HepG2 (cell line): ENCODE data around the gene AFF1. TPM values are rescaled to one million over a fixed set of nuclear protein-coding genes. Genes with fewer than 3 reads are reported as not detected.

ENCODE experiments used
- ARID5B ChIP-seq: IDR thresholded peaks from 2 replicates; pipeline ENCODE4 v1.4.0; 2020; ENCODE audit warnings: mild to moderate bottlenecking, missing genetic modification reagents
- ARNT2 ChIP-seq: sonication (generic); formaldehyde crosslinking; IDR thresholded peaks from 2 replicates; pipeline ENCODE4 v1.8.0; 2022; ENCODE audit warnings: mild to moderate bottlenecking, low read depth, missing genetic modification reagents, moderate library complexity
- CHD2 ChIP-seq: IDR thresholded peaks from 2 replicates; pipeline ENCODE4 v1.6.1; 2011; ENCODE audit warnings: low read depth, low read length, improper control_type of control experiment
- FOSL2 ChIP-seq: sonication (generic); formaldehyde crosslinking; IDR thresholded peaks from 2 replicates; pipeline ENCODE4 v1.4.0; 2020; ENCODE audit warnings: missing genetic modification reagents
- FOXK2 ChIP-seq: fragments of 450-650 bp; IDR thresholded peaks from 2 replicates; pipeline ENCODE4 v1.6.1; 2016
- MLXIP ChIP-seq: sonication (generic); formaldehyde crosslinking; IDR thresholded peaks from 2 replicates; pipeline ENCODE4 v1.9.0; 2021; ENCODE audit warnings: missing genetic modification reagents, borderline replicate concordance
- RARA ChIP-seq: IDR thresholded peaks from 2 replicates; pipeline ENCODE4 v1.6.1; 2016; ENCODE audit warnings: missing genetic modification reagents, missing compliant biosample characterization
- REL ChIP-seq: sonication (generic); formaldehyde crosslinking; conservative IDR thresholded peaks from 2 replicates; pipeline ENCODE4 v1.8.0; 2022; ENCODE audit warnings: mild to moderate bottlenecking, missing genetic modification reagents, moderate library complexity
- SKI ChIP-seq: fragments of 450-650 bp; IDR thresholded peaks from one replicate; pipeline ENCODE4 v1.6.1; 2018; ENCODE audit warnings: mild to moderate bottlenecking; ENCODE audit not compliant: partially characterized antibody
- XRCC5 ChIP-seq: fragments of 200-400 bp; formaldehyde crosslinking; optimal IDR thresholded peaks from 2 replicates; pipeline ENCODE3; 2017; ENCODE audit warnings: mild to moderate bottlenecking, low read length
- ZNF446 ChIP-seq: sonication (generic); formaldehyde crosslinking; IDR thresholded peaks from 2 replicates; pipeline ENCODE4 v1.5.0; 2020; ENCODE audit warnings: mild to moderate bottlenecking, missing genetic modification reagents
- ZNF460 ChIP-seq: sonication (generic); formaldehyde crosslinking; IDR thresholded peaks from 2 replicates; pipeline ENCODE4 v1.5.1; 2020; ENCODE audit warnings: missing genetic modification reagents, mild to moderate bottlenecking, borderline replicate concordance
- ZNF496 ChIP-seq: sonication (generic); formaldehyde crosslinking; IDR thresholded peaks from 2 replicates; pipeline ENCODE4 v1.8.1; 2023; ENCODE audit warnings: mild to moderate bottlenecking, moderate library complexity, missing genetic modification reagents; ENCODE audit not compliant: insufficient replicate concordance
- ZNF564 ChIP-seq: sonication (generic); formaldehyde crosslinking; IDR thresholded peaks from 2 replicates; pipeline ENCODE4 v1.8.1; 2023; ENCODE audit warnings: mild to moderate bottlenecking, missing genetic modification reagents
- ZNF790 ChIP-seq: sonication (generic); formaldehyde crosslinking; IDR thresholded peaks from 2 replicates; pipeline ENCODE4 v1.8.0; 2022; ENCODE audit warnings: missing genetic modification reagents, mild to moderate bottlenecking, borderline replicate concordance
- polyA plus RNA-seq, 8 experiments: library from polyadenylated mRNA; depleted of rRNA in 3 of 8; stranded (reverse) in 7 of 8; unstranded in 1 of 8; fragments of >200 nt; fragmentation: Illumina TruSeq in 4 of 8; extraction: Trizol in 4 of 8; gene quantifications; 2 replicates each; pipeline versions ENCODE4 v1.2.1 to v1.2.3, GENCODE V29; 2011 to 2016; ENCODE audit warnings: low read depth in 4 of 8, missing spikeins in 1 of 8, mixed read lengths in 1 of 8; ENCODE audit not compliant: insufficient read depth in 1 of 8
- total RNA-seq, 5 experiments: library from RNA; depleted of rRNA; stranded (reverse); fragments of >200 nt; fragmentation: Illumina TruSeq; extraction: Trizol; gene quantifications; 2 replicates each; pipeline ENCODE4 v1.2.3, GENCODE V29; 2016; ENCODE audit warnings: low read depth in 1 of 5
- TF ChIP-seq, protein P1 (sequence below): sonication (generic); formaldehyde crosslinking; IDR thresholded peaks from 2 replicates; pipeline ENCODE4 v1.5.1; 2020; ENCODE audit warnings: missing genetic modification reagents, mild to moderate bottlenecking, borderline replicate concordance
- TF ChIP-seq, protein P2 (sequence below): sonication (generic); formaldehyde crosslinking; IDR thresholded peaks from 2 replicates; pipeline ENCODE4 v1.4.0; 2020; ENCODE audit warnings: missing genetic modification reagents, borderline replicate concordance

AFF1 gene
- total and polyA plus RNA-seq, 2 of the 13 experiments (the other 11 are each of a cell fraction or from before 2014, with no cell fraction given): 15.5 to 15.9 TPM

- TF ChIP-seq, protein P1, sequence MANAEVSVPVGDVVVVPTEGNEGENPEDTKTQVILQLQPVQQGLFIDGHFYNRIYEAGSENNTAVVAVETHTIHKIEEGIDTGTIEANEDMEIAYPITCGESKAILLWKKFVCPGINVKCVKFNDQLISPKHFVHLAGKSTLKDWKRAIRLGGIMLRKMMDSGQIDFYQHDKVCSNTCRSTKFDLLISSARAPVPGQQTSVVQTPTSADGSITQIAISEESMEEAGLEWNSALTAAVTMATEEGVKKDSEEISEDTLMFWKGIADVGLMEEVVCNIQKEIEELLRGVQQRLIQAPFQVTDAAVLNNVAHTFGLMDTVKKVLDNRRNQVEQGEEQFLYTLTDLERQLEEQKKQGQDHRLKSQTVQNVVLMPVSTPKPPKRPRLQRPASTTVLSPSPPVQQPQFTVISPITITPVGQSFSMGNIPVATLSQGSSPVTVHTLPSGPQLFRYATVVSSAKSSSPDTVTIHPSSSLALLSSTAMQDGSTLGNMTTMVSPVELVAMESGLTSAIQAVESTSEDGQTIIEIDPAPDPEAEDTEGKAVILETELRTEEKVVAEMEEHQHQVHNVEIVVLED (CRISPR knock-in tag): no peak
- peak; percentile 77 for TF ChIP-seq FOSL2 (CRISPR knock-in tag)
- no peak for TF ChIP-seq CHD2
- no peak for TF ChIP-seq XRCC5
- peak; percentile 61; the same call in 1 of the 2 replicates for TF ChIP-seq RARA
- TF ChIP-seq ZNF460 (CRISPR knock-in tag): no peak
- no peak for TF ChIP-seq ZNF496 (CRISPR knock-in tag)
- no peak for TF ChIP-seq ZNF790
- TF ChIP-seq ZNF446 (CRISPR knock-in tag): no peak
- TF ChIP-seq SKI: peak; percentile 29
- peak; percentile 56 for TF ChIP-seq ARID5B (CRISPR knock-in tag)
- TF ChIP-seq FOXK2: no peak
- TF ChIP-seq MLXIP (CRISPR knock-in tag): no peak
- no peak for TF ChIP-seq ARNT2 (CRISPR knock-in tag)
- TF ChIP-seq, protein P2, sequence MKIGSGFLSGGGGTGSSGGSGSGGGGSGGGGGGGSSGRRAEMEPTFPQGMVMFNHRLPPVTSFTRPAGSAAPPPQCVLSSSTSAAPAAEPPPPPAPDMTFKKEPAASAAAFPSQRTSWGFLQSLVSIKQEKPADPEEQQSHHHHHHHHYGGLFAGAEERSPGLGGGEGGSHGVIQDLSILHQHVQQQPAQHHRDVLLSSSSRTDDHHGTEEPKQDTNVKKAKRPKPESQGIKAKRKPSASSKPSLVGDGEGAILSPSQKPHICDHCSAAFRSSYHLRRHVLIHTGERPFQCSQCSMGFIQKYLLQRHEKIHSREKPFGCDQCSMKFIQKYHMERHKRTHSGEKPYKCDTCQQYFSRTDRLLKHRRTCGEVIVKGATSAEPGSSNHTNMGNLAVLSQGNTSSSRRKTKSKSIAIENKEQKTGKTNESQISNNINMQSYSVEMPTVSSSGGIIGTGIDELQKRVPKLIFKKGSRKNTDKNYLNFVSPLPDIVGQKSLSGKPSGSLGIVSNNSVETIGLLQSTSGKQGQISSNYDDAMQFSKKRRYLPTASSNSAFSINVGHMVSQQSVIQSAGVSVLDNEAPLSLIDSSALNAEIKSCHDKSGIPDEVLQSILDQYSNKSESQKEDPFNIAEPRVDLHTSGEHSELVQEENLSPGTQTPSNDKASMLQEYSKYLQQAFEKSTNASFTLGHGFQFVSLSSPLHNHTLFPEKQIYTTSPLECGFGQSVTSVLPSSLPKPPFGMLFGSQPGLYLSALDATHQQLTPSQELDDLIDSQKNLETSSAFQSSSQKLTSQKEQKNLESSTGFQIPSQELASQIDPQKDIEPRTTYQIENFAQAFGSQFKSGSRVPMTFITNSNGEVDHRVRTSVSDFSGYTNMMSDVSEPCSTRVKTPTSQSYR (CRISPR knock-in tag): no peak
- TF ChIP-seq REL (CRISPR knock-in tag): no peak
- peak; percentile 86; the same call in 1 of the 2 replicates for TF ChIP-seq ZNF564
These were observed 16.2 kb upstream of the AFF1 start (continued) for GRCh38 chr4:86918539-86919072.
